GM19043 (cell line): ENCODE measurements around the gene PHF19.
A peak's percentile ranks its signal among the peaks of the same experiment; 100 is the strongest.

Experiments used
- ATAC-seq: cut with Tn5 transposase; IDR thresholded peaks from one replicate; pipeline ENCODE4 v1.9.1; 2021; ENCODE audit warnings: low read depth; ENCODE audit not compliant: unreplicated experiment

PHF19 gene

GRCh38 chr9:120892748-120893610, 16.0 kb upstream of the PHF19 start:
- ATAC-seq = peak; percentile 65

GRCh38 chr9:120891884-120892747, 15.1 kb upstream of the PHF19 start:
- peak; percentile 15 for ATAC-seq

DNA sequence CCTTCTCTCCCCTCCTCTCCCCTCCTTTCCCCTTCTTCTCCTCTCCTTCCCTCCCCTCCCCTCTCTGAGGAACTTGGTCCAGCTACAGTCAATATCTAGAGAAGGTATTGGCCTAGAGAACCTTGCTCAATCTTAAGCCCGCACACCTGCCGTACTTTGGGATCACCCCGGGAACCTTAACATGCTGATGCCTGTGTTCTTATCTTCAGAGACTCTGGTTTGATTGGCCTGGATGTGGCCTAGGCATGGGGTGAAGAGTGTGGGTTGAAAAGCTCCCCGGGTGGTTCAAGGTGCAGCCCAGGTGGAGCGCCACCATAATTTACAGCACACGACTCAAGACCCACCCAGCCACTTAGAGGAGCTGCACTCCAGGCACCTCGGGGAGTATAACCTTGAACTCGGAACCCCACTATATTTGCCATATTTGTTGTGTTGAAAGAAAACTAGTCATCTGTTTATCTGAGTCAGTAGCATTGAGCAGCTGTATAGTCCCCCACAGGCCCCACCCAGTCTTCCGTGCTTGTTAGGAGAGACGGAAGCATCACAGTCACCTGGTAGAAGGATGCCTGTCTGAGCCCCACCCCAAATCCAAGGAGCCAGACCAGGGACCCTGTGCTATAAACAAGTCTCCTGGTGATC, 14.4 kb upstream of the PHF19 start:
- ATAC-seq = no peak

DNA sequence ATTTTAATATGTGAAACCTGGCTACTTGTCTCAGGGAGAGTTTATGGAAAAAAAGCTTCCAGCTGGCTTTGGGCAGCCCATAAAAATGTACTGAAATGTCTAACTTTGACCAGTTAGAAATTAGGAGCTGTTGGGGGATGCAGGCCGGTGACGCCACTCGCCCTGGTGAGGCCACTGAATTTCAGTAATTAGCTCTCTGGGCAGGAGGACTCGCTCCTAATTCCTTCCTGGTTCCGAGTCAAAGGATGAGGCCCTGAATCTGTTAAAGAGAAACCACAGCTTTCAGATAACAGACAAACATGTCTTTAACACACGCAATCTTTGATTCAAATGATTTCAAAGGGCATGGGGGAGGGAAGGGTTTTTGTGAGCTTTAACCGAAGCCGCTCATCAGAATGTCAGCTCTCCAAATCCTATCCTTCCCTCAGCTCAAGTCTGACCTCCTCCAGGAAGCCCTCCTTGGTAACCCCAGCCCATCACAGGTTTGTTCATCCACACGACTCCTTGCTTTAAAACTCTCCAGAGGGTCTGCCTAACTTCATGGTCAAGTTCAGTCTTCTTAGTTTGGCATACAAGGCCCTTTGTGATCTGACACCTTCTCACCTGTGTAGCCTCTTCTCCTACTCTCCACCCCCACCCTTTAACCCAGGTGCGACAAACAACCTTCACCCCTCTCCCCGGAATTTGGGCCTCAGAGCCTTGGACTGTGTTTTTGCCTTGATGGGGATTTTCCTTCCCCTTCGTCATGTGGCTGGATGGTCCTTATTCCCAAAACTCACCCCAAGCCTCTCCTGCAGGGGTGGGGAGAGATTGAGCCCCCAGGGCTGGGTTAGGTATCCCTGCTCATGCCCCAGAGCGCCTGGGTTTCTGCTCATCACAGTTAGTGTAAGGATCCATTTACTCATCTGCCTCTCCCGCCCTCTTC, 13.6 kb upstream of the PHF19 start:
- ATAC-seq = no peak

DNA sequence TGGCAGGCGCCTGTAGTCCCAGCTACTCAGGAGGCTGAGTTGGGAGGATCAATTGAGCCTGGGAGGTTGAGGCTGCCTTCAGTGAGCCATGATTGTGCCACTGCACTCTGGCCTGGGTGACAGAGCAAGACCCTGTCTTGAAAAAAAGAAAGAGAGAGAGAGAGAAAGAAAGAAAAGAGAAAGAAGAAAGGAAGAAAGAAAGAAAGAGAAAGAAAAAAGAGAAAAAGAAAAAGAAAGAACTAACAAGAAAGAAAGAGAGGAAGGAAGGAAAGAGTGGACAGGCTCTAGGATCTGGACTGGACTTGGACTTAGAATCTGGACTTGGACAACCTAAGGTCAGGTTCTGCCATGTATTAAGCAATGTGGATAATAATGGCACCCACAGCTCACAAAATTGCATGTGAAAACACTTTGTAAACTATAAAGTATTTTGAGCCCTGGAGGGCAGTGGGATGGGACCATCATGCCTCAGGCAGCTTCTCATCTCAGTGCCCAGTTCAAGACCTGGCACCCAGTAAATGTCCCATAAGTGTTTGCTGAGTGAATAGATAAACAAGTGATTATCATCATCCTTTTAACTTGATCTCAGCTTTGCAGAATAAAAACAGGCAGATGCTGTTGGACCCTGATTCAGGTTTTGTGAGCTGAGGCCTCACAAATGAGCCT, 12.8 kb upstream of the PHF19 start:
- no peak for ATAC-seq

GRCh38 chr9:120888626-120889025, 11.6 kb upstream of the PHF19 start:
- no peak for ATAC-seq

- ATAC-seq = no peak
Measured at GRCh38 chr9:120886490-120886967, 9.5 kb upstream of the PHF19 start.

- no peak for ATAC-seq
Measured at GRCh38 chr9:120885958-120886357, 9.0 kb upstream of the PHF19 start.

DNA sequence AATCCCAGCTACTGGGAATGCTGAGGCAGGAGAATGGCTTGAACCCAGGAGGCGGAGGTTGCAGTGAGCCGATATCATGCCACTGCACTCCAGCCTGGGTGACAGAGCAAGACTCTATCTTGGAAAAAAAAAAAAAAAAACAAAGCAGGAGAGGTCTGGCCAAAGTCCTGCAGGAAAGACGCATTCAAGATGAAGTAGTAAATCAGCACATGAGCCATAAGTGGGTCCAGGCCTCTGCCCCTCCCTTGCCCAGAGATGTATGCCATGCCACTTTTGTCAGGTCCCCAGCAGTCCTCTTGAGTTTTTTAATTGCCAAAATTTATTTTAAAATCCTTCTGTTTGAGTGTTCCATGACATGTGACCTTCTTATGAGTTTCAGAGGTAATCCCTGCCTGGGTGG, 8.5 kb upstream of the PHF19 start:
- no peak for ATAC-seq

DNA sequence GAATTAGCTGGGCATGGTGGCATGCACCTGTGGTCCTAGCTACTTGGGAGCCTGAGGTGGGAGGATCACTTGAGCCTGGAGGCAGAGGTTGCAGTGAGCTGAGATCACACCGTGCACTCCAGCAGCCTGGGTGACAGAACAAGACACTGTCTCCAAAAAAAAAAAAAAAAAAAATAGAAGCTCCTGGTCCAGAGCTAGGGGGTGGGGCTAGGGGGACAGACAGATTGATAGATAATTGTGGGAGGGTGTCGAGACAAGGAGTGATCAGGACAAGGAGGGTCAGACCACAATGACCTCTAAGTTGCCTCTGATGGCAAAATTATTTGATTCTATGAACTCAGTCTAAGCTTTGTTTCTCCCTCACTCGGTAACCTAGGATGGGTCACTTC, 6.6 kb upstream of the PHF19 start:
- no peak for ATAC-seq

GRCh38 chr9:120882935-120883607, 6.1 kb upstream of the PHF19 start:
- ATAC-seq = no peak

GRCh38 chr9:120879446-120879845, 2.5 kb upstream of the PHF19 start:
- ATAC-seq = no peak

DNA sequence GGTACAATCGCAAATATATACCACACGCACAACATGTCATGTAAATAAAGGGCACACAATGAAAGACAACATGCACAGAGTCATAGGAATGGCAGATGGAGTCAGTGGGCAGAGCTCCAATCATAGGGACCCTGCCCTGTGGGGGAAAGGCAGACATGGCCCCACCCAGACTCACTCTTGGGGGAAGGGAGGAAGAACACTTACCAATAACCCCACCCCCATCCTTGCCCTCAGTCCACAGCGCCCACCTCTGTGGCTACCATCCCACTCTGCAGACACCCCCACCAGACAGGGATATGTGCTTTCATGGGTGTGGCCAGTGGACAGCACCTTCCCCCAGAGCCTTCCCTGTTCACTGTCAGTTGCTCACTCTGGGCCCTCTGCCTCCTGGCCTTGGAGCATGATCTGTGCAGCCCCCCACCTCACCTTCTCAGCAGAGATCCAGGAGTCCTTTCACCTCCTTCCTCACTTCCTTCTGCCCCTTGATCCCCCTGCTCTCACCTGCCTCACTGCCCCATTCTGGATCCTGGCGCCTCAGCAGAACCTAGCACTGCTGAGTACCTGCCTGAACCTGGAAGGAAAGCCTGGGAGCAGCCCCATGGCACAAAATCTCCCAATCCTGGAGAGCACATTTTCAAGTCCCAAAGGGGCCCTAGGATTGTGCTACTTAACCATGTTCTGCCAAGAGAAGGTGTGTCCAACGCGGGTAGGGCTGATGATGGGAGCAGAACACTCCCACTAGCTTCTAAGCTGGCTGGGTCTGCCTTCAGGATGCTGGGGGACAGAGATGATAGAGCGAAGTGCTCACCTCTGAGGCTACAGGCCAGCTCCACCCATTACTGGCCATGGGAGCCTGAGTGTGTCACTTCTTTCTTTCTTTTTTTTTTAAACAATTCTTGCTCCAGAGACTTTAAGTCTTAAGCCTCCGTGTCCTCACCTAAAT, 1.5 kb upstream of the PHF19 start:
- no peak for ATAC-seq

DNA sequence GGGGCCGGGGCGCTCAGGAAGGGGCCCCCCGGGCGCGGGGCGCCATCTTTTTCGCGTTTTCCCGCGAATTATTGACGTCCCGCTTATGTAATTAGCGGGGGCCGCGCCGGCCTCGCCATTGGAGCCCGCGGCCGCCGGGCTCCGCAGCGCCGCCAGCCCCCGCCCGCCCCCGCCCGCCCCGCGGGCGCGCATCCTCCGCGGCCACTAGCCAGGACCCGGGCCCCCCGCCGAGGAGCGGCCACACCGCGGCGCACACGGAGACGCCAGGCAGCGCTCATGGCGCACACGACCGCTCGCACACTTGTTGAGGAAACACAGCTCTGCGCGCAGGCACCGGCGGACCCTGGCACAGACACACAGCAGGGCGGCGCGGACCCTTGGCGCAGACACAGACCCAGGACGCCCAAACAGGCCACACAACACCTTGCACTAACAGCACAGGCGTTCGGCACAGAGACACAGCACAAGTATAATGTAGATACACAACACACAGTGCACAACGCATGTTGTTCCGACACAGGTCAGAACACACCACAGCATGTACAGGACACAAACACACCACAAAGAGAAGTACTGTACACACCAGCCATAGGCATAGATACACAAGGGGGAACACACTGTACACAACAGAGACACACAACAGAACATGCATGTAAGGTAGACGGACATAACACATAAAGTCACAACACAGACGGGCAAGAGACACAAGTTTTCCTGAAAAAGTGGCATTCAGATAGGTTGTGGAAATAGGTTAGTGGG, 467 bp upstream of the PHF19 start:
- peak; percentile 33 for ATAC-seq

- peak; percentile 56 for ATAC-seq
Measured at GRCh38 chr9:120875954-120876841, 790 bp downstream of the PHF19 start.

DNA sequence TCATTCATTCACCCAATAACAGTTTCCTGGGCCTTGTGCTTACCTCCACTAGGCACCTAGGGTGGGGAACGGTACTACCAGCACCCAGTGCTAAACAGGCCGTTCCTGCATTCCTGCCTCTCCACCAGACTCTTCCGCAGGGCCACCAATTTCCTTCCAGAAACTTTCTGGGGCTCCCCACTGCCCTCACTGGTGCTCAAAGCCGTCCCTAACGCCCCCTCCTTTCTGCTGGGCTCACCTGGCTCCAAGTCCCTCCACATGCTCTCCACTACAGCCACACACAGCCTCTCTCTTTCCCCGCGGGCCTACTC, 1.4 kb downstream of the PHF19 start:
- no peak for ATAC-seq
